Chondrocyte (in vitro differentiated cells): ENCODE measurements around the gene SLITRK4. TPM values are rescaled to one million over a fixed set of nuclear protein-coding genes. Genes with fewer than 3 reads are reported as not detected.

Experiments used
- DNase-seq: peaks from one replicate; pipeline ENCODE4 v3.0.0; 2021; ENCODE audit warnings: mixed read lengths, low spot score
- H3K27ac Mint-ChIP-seq: one replicate; pipeline ENCODE4 v1.8.0; 2021; ENCODE audit warnings: mild to moderate bottlenecking, moderate library complexity, mixed read lengths; ENCODE audit not compliant: unreplicated experiment
- H3K27me3 Mint-ChIP-seq: 2 replicates; pipeline ENCODE4 v1.8.0; 2021; ENCODE audit warnings: low read depth, mixed read lengths
- H3K36me3 Mint-ChIP-seq: 2 replicates; pipeline ENCODE4 v1.8.0; 2021; ENCODE audit warnings: low read depth, mixed read lengths
- H3K4me1 Mint-ChIP-seq: 2 replicates; pipeline ENCODE4 v1.8.0; 2021; ENCODE audit warnings: low read depth, mild to moderate bottlenecking, mixed read lengths
- H3K4me3 Mint-ChIP-seq: one replicate; pipeline ENCODE4 v1.8.0; 2021; ENCODE audit warnings: mild to moderate bottlenecking, moderate library complexity, mixed read lengths; ENCODE audit not compliant: unreplicated experiment
- H3K9me3 Mint-ChIP-seq: 2 replicates; pipeline ENCODE4 v1.8.0; 2021; ENCODE audit warnings: low read depth, mixed read lengths
- CTCF ChIP-seq: fragments of 200-600 bp; sonication (generic); IDR thresholded peaks from 2 replicates; pipeline ENCODE4 v1.5.0; 2021; ENCODE audit warnings: antibody characterized with exemption, mild to moderate bottlenecking, moderate library complexity
- total RNA-seq: library from RNA; stranded (reverse); gene quantifications from 3 replicates; pipeline ENCODE4 v1.2.1, GENCODE V29; 2021

SLITRK4 gene
- total RNA-seq, 1 donor from 2014 or later = 2.4 TPM

DNA sequence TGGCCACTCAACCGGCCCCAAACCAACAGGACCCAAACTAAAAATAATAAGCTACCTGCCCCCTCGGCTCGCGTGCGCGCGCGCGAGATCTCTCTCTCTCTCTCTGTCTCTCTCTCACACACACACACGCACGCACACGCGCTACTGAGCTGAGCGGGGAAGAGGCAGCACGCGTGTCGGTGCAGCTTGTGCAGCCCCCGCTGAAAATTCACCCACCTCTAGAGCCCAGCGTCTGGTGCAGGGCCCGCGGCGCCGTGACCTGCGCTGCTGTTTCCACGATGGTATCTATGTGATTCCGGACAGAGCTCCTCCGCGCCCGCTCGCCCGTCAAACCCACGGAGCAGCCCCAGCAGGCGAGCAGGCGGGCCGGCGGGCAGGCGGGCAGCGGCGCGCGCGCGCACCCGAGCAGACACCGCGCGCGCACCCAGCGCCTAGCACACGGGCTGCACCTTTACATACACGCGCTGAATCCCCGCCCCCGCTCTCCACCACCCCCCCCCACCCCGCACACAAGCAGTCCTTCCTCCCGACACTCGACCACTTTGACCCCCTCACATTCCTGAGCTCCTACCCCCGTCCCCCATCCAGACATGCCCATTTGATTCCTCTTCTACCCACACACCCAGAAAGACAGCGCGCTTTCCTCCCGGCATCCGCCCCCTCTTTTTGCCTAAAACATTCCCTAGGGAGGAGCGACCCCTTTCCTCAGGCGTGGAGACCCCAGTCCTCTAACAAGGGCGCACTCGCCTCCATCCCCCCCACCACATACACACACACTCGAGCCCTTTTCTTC lies 1.0 kb downstream of the SLITRK4 start:
- Mint-ChIP-seq H3K27ac (peak overlapping the region; percentile 68), H3K27me3 (peaks cover 20% of the 10 kb centered on the region), H3K4me3 (peak overlapping the region; percentile 70), H3K9me3 (peaks cover 3% of the 10 kb centered on the region), H3K4me1 (peaks cover 17% of the 10 kb centered on the region), H3K36me3 (no peaks in the 10 kb centered on the region)
- peak; percentile 68 for DNase-seq
- TF ChIP-seq CTCF = no peak

DNA sequence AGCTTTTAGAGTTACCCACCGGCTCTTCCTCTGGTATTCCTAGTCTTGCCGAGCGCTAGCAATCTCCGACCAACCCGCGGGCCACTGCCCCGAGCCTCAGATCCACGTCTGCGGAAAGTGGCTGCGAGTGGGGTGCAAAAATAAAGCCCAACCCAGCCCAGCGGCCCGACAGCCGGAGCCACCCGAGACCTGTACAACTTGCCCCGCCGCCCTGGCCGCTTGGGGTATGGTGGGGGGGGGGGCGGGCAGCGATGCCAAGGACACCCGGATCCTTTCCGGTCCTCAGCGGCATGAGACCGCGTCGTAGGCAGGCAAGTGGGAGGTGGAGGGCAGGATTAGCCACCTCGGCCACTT lies 1.6 kb downstream of the SLITRK4 start:
- H3K4me3 Mint-ChIP-seq = peak overlapping the region; percentile 70
- H3K9me3 Mint-ChIP-seq = peaks cover 4% of the 10 kb centered on the region
- peaks cover 20% of the 10 kb centered on the region for H3K27me3 Mint-ChIP-seq
- no peak overlapping the region for H3K27ac Mint-ChIP-seq
- peaks cover 17% of the 10 kb centered on the region for H3K4me1 Mint-ChIP-seq
- H3K36me3 Mint-ChIP-seq = no peaks in the 10 kb centered on the region
- DNase-seq = peak; percentile 76
- TF ChIP-seq CTCF = no peak

DNA sequence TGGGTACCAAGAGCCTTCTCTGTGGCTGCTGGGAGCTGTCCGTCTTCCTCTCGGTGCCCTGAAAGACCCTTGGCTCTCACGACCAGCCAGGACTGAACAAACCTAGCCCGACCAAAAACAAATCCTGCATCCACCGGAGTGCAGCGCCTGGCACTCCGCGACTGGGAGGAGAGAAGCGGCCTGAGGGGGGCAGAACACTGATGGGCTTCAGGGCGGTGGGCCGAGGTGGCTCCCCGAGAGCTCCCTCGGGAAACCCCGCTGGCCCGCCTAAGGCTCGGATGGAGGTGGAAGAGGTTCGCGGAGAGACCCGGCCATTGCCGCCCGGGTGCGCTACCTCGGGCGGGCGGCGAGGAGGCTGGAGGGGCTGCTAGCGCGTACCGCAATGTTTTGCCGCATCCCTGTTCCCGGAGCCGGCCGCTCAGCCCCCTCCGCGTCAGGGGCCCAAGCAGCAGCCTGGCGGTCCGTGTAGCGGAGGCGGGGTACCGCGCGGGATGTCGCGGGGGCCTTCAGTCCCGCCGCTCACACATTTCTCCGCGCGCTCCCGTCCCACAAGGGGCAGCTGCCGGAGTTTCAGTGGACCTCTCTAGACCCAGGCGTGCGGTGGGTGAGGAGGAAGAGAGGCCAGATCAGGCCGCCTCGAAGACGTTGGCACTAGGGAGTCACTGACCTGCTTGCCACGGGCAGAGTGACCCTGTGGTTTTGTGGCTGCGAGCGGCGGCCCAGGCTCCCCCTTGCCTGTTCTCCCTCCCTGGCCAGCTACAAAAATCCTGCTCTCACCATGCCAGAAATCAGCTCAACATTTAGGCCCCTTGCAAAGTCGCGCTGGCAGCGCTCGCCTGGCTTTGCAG lies 2.2 kb downstream of the SLITRK4 start:
- no peaks in the 10 kb centered on the region for H3K36me3 Mint-ChIP-seq
- peaks cover 17% of the 10 kb centered on the region for H3K4me1 Mint-ChIP-seq
- peaks cover 20% of the 10 kb centered on the region for H3K27me3 Mint-ChIP-seq
- H3K27ac Mint-ChIP-seq = no peak overlapping the region
- no peak for TF ChIP-seq CTCF
- peaks cover 10% of the 10 kb centered on the region for H3K9me3 Mint-ChIP-seq
- DNase-seq = peak; percentile 86
- peak overlapping the region; percentile 59 for H3K4me3 Mint-ChIP-seq

GRCh38 chrX:143632625-143633410 lies 3.1 kb downstream of the SLITRK4 start:
- Mint-ChIP-seq H3K9me3 (peaks cover 12% of the 10 kb centered on the region), H3K27me3 (peaks cover 20% of the 10 kb centered on the region), H3K4me3 (peak overlapping the region; percentile 54), H3K36me3 (no peaks in the 10 kb centered on the region), H3K4me1 (peaks cover 17% of the 10 kb centered on the region), H3K27ac (no peak overlapping the region)
- DNase-seq = no peak
- no peak for TF ChIP-seq CTCF

DNA sequence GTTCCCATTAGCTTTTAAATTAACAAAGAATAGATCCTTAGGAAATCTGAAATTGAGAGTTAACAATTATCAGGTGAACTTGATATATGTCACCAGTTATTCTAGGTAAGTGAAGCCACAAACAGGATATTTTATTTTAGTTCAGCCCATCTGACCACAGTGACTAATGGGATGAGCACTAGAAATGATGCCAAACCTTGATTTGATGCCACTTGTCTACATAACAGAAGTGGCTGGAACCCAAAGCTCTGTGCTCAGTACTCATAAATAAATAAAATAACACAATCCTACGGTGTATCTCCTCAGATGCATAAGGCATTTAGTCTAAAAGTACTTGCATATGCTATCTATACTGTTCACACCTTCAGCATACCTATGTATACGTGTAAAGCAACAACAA lies 12.2 kb downstream of the SLITRK4 start:
- Mint-ChIP-seq H3K9me3 (peaks cover 1% of the 10 kb centered on the region), H3K27me3 (no peaks in the 10 kb centered on the region), H3K27ac (no peak overlapping the region), H3K36me3 (no peaks in the 10 kb centered on the region), H3K4me3 (no peak overlapping the region), H3K4me1 (no peaks in the 10 kb centered on the region)
- no peak for TF ChIP-seq CTCF
- DNase-seq = no peak
